ENCODE data around the gene ZNF513. TPM values are rescaled to one million over a fixed set of nuclear protein-coding genes. Genes with fewer than 3 reads are reported as not detected.

ZNF513 gene
- total RNA-seq, 1 experiment from 2014 or later = 12.8 TPM

- peak within 1 kb of the TSS; percentile 82 for H2AFZ ChIP-seq (ENCODE audit: low read depth, low read length, poor library complexity, severe bottlenecking)
- H4K20me1 ChIP-seq (ENCODE audit: insufficient read depth) = no peaks in the 10 kb centered on the region
- no TSS peak for BruUV-seq (replicated peaks)
- ChIA-PET RAD21 (ENCODE audit: low non-redundant PET in 1 of 2, low total read pairs in 2 of 2, uncharacterized antibody in 2 of 2, unreplicated experiment in 2 of 2) (interaction anchor here in 1 of 2 experiments (0.9 to 1.1 kb wide), 2 partner anchors 19 to 200 kb away, joined by 3 to 4 read pairs; partner anchors contain the start of genes CCDC121, GPN1 and PPM1G), CTCF (interaction anchor here (1.3 to 2.2 kb wide), 3 partner anchors 12 to 21 kb away, joined by 3 to 6 read pairs (median 3); no protein-coding TSS in a partner anchor), POLR2A (interaction anchor here (1.0 to 2.7 kb wide), 4 partner anchors 15 to 255 kb away, joined by 3 to 22 read pairs (median 5); partner anchors contain the start of gene PPM1G)
- peak within 1 kb of the TSS; percentile 86 for H3K4me2 ChIP-seq (ENCODE audit: low read length)
- peak within 1 kb of the TSS; percentile 85 to 92 for H3K4me3 ChIP-seq (replicated peaks in 1 of 2; ENCODE audit: low read depth in 1 of 2, low read length in 2 of 2)
- TF ChIP-seq SIN3A (IDR thresholded peaks at IDR 0.05; ENCODE audit: low read depth) (peak; percentile 66; the same call in 1 of the 2 replicates), ZBTB33 (IDR thresholded peaks at IDR 0.05; ENCODE audit: extremely low read depth, insufficient replicate concordance, low read length) (peak; percentile 72), POLR2AphosphoS5 (IDR thresholded peaks at IDR 0.05; ENCODE audit: low read depth, low read length) (peak; percentile 93), ELF1 (IDR thresholded peaks at IDR 0.05; ENCODE audit: borderline replicate concordance, low read depth) (no peak), POLR2A (IDR thresholded peaks at IDR 0.05; ENCODE audit: borderline replicate concordance, extremely low read depth, insufficient read depth, insufficient read length) (peak; percentile 62), EZH2 (IDR thresholded peaks at IDR 0.05) (no peak), ATF3 (IDR thresholded peaks at IDR 0.05) (no peak), REST (IDR thresholded peaks at IDR 0.05; ENCODE audit: low read depth) (no peak), CEBPB (IDR thresholded peaks at IDR 0.05; ENCODE audit: low read depth) (no peak), YY1 (IDR thresholded peaks at IDR 0.05; ENCODE audit: extremely low read depth, insufficient replicate concordance, low read depth, low read length) (peak; percentile 50), SP1 (IDR thresholded peaks at IDR 0.05; ENCODE audit: low read depth) (peak; percentile 66), TCF7L2 (IDR thresholded peaks at IDR 0.05; ENCODE audit: borderline replicate concordance, extremely low read depth, insufficient read depth, insufficient read length) (no peak), ZFX (IDR thresholded peaks at IDR 0.05) (peak; percentile 93), JUND (IDR thresholded peaks at IDR 0.05) (0 out of 2 replicates have a peak, but pooled peaks have one; percentile 1)
- peak within 1 kb of the TSS; percentile 93 for H3K27ac ChIP-seq (ENCODE audit: low read depth, low read length)
- H3K9me3 ChIP-seq (ENCODE audit: control insufficient read depth in 1 of 2, insufficient read depth in 1 of 2, low read depth in 1 of 2, low read length in 2 of 2) = no peaks in the 10 kb centered on the region
- intact Hi-C loops (cut with micrococcal nuclease) = loop anchor here (2.0 to 10.0 kb wide), 2 partner anchors 20 to 156 kb away; partner anchors contain the start of genes PPM1G and ZNF512
- DNase-seq (ENCODE audit: low read depth, low spot score) = peak; percentile 76
- peaks cover 38% of the 10 kb centered on the region for H3K79me2 ChIP-seq (ENCODE audit: insufficient read depth, low read length)
- peak within 1 kb of the TSS; percentile 91 for H3K9ac ChIP-seq (ENCODE audit: low read length)
- H3K9me2 ChIP-seq (ENCODE audit: insufficient read depth) = no peaks in the 10 kb centered on the region
- peaks cover 22 to 36% of the 10 kb centered on the region in 2 experiments for H3K4me1 ChIP-seq (ENCODE audit: control insufficient read depth in 1 of 2, insufficient read depth in 2 of 2, low read length in 2 of 2)
- ATAC-seq = peak; percentile 86
- H3K36me3 ChIP-seq (ENCODE audit: control insufficient read depth in 1 of 2, insufficient read depth in 2 of 2, low read length in 2 of 2) = peaks cover 0 to 4% of the 10 kb centered on the region in 2 experiments; a peak in 3 of 4 replicates
- no peaks in the 10 kb centered on the region for H3K27me3 ChIP-seq (ENCODE audit: insufficient read depth, low read length)
These were observed 47.9 kb upstream of the ZNF513 start, which contains the start of gene NRBP1 for GRCh38 chr2:27428213-27428977. NRBP1 (plus strand) TSS chr2:27428631; CDS start chr2:27433274, 4,643 bp downstream.
